ENCODE data around the gene MUS81. TPM values are rescaled to one million over a fixed set of nuclear protein-coding genes. Genes with fewer than 3 reads are reported as not detected.

MUS81 gene
- total and polyA plus RNA-seq, 2 experiments from 2014 or later = 74.3 to 82.7 TPM

DNA sequence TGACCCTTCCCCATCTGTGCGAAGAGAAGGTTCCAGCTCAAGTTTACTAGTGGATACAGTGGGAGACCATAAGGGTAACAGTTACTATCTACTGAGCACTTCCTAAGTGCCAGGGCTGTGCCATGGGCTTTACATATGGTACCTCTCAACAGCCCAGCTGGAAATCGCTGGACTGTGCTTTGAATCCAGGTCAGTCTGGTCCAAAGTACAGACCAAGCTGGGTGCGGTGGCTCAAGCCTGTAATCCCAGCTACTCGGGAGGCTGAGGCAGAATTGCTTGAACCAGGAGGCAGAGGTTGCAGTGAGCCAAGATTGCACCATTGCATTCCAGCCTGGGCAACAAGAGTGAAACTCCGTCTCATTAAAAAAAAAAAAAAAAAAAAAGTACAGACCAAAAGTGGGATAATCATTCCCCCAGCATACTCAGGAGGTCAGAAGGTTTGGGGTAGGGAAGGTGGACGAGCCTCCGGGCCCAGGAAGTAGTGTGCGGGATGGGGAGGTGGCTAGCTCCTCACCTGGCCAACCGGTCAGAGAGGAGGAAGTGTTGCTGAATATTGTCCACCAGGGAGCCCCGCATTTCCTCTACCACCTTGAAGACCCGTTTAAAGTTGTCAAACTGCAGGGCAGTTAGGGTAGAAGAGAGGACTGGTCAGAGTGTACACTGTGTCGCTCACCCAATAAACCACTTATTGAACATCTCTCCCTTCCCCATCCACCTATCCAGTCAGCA is 25.7 kb downstream of the MUS81 start:
- Histone ChIP-seq H3K4me3 (no peak overlapping the region), H3K4me1 (ENCODE audit: low read depth) (peaks cover 11% of the 10 kb centered on the region), H3K27me3 (no peaks in the 10 kb centered on the region), H3K36me3 (peaks cover 19% of the 10 kb centered on the region), H3K9me3 (ENCODE audit: low read depth) (no peaks in the 10 kb centered on the region), H3K27ac (no peak overlapping the region)
- no peak for DNase-seq (ENCODE audit: low read depth in 1 of 2, low spot score in 1 of 2)
- TF ChIP-seq, protein P1, sequence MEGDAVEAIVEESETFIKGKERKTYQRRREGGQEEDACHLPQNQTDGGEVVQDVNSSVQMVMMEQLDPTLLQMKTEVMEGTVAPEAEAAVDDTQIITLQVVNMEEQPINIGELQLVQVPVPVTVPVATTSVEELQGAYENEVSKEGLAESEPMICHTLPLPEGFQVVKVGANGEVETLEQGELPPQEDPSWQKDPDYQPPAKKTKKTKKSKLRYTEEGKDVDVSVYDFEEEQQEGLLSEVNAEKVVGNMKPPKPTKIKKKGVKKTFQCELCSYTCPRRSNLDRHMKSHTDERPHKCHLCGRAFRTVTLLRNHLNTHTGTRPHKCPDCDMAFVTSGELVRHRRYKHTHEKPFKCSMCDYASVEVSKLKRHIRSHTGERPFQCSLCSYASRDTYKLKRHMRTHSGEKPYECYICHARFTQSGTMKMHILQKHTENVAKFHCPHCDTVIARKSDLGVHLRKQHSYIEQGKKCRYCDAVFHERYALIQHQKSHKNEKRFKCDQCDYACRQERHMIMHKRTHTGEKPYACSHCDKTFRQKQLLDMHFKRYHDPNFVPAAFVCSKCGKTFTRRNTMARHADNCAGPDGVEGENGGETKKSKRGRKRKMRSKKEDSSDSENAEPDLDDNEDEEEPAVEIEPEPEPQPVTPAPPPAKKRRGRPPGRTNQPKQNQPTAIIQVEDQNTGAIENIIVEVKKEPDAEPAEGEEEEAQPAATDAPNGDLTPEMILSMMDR (IDR thresholded peaks at IDR 0.05; ENCODE audit: low read depth, low read length) = no peak

DNA sequence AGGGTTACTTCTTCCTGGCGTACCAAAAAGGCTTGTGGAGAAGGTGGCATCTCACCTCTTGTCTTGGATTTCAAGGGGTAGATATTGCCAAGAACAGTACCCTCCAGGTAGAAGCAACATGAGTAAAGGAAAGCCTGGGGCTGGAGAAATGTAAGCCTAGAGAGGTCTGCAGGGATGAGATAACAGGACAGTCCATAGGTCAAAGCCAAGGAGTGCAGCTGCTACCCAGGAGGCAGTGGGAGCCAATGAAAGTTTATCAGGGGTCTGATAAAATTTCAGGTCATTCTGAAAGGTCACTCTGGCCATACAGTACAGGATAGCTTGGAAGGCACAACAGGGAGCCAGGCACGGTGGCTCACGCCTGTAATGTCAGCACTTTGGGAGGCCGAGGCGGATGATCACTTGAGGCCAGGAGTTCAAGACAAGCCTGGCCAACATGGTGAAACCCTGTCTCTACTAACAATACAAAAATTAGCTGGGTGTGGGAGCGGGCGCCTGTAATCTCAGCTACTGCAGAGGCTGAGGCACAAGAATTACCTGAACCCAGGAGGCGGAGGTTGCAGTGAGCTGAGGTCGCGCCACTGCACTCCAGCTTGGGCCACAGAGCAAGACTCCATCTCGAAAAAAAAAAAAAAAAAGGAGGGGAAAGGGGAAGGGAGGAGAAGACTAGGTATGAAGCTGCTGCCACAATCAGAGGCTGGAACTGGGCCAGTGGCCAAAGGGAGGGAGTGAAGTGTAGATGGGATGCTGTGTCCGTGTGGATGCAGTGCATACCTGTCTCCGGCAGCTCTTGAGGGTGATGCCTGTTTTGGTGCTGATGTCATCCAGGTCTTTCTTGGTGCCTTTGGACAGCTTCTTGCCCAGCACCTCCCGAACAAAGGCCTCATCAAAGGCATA is 26.8 kb downstream of the MUS81 start:
- Histone ChIP-seq H3K9me3 (ENCODE audit: low read depth) (no peaks in the 10 kb centered on the region), H3K36me3 (peaks cover 19% of the 10 kb centered on the region), H3K4me3 (peak overlapping the region; percentile 53), H3K27ac (peak overlapping the region; percentile 86), H3K27me3 (no peaks in the 10 kb centered on the region), H3K4me1 (ENCODE audit: low read depth) (peaks cover 14% of the 10 kb centered on the region)
- DNase-seq (ENCODE audit: low read depth in 1 of 2, low spot score in 1 of 2) = no peak
- TF ChIP-seq, protein P1 (IDR thresholded peaks at IDR 0.05; ENCODE audit: low read depth, low read length) = no peak

DNA sequence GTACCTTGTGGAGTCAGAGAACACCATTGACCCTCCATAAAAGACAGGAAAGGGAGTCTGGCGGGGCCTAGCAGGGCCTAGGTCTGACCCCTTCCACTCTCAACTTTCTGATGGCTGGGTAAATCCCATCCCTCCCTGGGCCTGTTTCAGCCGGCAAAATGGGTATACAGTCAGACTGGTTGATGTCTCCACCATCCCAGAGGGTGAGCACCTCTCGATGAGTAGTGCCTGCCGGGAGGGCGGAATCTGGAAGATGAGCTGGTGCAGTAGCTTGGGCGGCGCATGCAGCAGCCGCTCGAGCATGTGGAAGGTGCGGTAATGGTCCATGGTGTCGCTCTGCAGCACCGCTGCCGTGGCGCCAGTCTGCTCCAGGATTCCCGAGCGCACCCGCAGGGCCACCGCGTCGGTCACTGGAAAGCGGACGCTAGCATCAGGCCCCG is 27.5 kb downstream of the MUS81 start:
- Histone ChIP-seq H3K4me1 (ENCODE audit: low read depth) (peaks cover 19% of the 10 kb centered on the region), H3K9me3 (ENCODE audit: low read depth) (no peaks in the 10 kb centered on the region), H3K4me3 (peak overlapping the region; percentile 53), H3K36me3 (peaks cover 14% of the 10 kb centered on the region), H3K27me3 (no peaks in the 10 kb centered on the region), H3K27ac (peak overlapping the region; percentile 86)
- TF ChIP-seq, protein P1 (IDR thresholded peaks at IDR 0.05; ENCODE audit: low read depth, low read length) = no peak
- no peak for DNase-seq (ENCODE audit: low read depth in 1 of 2, low spot score in 1 of 2)

DNA sequence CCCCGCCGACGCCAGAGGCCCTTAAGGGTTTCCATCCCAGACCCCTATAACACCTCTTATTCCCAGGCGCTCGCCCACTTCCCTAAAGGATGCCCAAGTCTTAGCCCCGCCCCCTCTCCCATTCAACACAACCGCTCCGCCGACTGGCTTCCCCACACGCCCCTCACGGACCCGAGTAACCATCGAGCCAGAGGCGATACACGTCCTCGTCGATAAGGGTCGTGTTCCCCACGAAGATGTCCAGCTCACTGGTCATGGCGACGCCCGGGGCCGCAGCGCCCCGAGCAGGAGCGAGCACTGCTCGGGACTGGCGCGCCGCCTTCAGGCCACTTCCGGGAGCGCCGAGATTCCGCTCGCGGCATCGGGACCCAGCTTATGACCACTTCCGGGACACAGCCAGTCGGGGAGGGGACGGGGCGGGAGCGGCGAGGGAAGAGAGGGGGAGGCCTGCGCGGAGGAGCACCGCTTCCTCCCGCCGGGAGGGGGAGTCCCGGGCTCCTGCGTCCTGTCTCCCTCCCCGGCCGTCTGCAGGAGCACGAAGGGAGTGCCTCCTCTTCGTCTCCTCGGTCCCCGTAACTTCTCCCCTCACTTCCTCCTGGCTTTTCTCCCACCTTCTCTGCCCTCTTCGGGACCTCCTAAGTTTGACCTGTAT is 28.1 kb downstream of the MUS81 start, which contains the start of gene FIBP:
Gene FIBP, minus strand, starts transcription at position 309 of the 652 bp plus-strand sequence. Its CDS starts 53 bp downstream, at position 256.
- Histone ChIP-seq H3K9me3 (ENCODE audit: low read depth) (no peaks in the 10 kb centered on the region), H3K27me3 (no peaks in the 10 kb centered on the region), H3K4me1 (ENCODE audit: low read depth) (peaks cover 19% of the 10 kb centered on the region), H3K27ac (peak within 1 kb of the TSS; percentile 86), H3K4me3 (peak within 1 kb of the TSS; percentile 53), H3K36me3 (peaks cover 11% of the 10 kb centered on the region)
- TF ChIP-seq, protein P1 (IDR thresholded peaks at IDR 0.05; ENCODE audit: low read depth, low read length) = peak; percentile 78
- peak; percentile 97 to 98 for DNase-seq (ENCODE audit: low read depth in 1 of 2, low spot score in 1 of 2)
